GM18498 (cell line): ENCODE results near the gene GALR1.

Experiments
- ATAC-seq: cut with Tn5 transposase; IDR thresholded peaks from one replicate; pipeline ENCODE4 v1.9.1; 2021; ENCODE audit warnings: mild to moderate bottlenecking, moderate library complexity; ENCODE audit not compliant: unreplicated experiment

GALR1 gene

GRCh38 chr18:77320971-77321559 is 71.4 kb downstream of the GALR1 start:
- no peak for ATAC-seq

- no peak for ATAC-seq
These were observed 72.5 kb downstream of the GALR1 start for GRCh38 chr18:77321823-77322805.

- ATAC-seq = no peak
These were observed 74.1 kb downstream of the GALR1 start for GRCh38 chr18:77323640-77324299.
